ENCODE data around the gene ARFRP1.

DNA sequence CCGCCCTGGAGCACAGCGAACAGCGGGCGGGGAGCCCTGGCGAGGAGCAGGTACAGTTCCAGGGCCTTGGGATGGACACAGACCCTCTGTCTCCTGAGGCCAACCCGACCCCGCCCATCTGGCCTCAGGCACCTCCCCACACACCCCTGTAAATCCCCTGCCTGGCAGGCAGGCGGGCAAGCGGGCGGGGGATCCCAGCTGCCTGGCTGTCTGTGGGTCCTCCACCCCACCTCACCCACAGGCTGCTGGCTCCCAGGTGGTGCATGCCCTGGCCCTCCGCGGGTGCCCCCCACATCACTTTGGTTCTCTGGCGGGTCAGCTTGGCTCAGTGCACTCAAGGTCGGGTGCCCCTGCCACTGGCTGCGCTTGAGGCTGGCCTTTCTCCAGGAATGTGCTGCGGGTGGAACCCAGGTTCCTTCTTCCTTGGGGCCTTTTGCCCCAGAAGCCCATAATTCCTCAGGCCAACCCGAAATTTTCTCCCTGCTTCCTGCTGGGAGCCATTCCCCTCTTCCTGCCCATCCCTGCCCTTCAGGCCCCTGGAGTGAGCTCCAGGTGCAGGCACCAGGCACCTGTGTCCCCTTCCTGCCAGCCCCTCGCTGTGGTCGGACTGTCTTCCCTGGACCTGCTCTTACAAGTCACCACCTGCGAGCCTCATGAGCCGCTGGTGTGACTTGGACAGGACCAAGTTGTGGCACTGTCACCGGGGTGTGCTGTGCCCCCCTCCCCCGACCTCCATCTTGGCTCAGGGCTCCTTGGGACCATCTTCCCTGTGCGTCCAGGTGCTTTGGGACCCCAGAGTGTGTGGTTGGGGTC, 16.7 kb downstream of the ARFRP1 start:
- TF ChIP-seq, protein P1, sequence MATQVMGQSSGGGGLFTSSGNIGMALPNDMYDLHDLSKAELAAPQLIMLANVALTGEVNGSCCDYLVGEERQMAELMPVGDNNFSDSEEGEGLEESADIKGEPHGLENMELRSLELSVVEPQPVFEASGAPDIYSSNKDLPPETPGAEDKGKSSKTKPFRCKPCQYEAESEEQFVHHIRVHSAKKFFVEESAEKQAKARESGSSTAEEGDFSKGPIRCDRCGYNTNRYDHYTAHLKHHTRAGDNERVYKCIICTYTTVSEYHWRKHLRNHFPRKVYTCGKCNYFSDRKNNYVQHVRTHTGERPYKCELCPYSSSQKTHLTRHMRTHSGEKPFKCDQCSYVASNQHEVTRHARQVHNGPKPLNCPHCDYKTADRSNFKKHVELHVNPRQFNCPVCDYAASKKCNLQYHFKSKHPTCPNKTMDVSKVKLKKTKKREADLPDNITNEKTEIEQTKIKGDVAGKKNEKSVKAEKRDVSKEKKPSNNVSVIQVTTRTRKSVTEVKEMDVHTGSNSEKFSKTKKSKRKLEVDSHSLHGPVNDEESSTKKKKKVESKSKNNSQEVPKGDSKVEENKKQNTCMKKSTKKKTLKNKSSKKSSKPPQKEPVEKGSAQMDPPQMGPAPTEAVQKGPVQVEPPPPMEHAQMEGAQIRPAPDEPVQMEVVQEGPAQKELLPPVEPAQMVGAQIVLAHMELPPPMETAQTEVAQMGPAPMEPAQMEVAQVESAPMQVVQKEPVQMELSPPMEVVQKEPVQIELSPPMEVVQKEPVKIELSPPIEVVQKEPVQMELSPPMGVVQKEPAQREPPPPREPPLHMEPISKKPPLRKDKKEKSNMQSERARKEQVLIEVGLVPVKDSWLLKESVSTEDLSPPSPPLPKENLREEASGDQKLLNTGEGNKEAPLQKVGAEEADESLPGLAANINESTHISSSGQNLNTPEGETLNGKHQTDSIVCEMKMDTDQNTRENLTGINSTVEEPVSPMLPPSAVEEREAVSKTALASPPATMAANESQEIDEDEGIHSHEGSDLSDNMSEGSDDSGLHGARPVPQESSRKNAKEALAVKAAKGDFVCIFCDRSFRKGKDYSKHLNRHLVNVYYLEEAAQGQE (IDR thresholded peaks at IDR 0.05; ENCODE audit: unreplicated experiment) = no peak
- TF ChIP-seq, protein P2, sequence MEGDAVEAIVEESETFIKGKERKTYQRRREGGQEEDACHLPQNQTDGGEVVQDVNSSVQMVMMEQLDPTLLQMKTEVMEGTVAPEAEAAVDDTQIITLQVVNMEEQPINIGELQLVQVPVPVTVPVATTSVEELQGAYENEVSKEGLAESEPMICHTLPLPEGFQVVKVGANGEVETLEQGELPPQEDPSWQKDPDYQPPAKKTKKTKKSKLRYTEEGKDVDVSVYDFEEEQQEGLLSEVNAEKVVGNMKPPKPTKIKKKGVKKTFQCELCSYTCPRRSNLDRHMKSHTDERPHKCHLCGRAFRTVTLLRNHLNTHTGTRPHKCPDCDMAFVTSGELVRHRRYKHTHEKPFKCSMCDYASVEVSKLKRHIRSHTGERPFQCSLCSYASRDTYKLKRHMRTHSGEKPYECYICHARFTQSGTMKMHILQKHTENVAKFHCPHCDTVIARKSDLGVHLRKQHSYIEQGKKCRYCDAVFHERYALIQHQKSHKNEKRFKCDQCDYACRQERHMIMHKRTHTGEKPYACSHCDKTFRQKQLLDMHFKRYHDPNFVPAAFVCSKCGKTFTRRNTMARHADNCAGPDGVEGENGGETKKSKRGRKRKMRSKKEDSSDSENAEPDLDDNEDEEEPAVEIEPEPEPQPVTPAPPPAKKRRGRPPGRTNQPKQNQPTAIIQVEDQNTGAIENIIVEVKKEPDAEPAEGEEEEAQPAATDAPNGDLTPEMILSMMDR (conservative IDR thresholded peaks at IDR 0.05; ENCODE audit: low read depth in 2 of 2) = no peak
- TF ChIP-seq, protein P3, sequence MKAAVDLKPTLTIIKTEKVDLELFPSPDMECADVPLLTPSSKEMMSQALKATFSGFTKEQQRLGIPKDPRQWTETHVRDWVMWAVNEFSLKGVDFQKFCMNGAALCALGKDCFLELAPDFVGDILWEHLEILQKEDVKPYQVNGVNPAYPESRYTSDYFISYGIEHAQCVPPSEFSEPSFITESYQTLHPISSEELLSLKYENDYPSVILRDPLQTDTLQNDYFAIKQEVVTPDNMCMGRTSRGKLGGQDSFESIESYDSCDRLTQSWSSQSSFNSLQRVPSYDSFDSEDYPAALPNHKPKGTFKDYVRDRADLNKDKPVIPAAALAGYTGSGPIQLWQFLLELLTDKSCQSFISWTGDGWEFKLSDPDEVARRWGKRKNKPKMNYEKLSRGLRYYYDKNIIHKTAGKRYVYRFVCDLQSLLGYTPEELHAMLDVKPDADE (IDR thresholded peaks at IDR 0.05) = no peak
- TF ChIP-seq CREB1 (CRISPR knock-in tag; IDR thresholded peaks at IDR 0.05; ENCODE audit: low read depth) = no peak
- no peak for TF ChIP-seq POLR2AphosphoS5 (IDR thresholded peaks at IDR 0.05; ENCODE audit: low read depth)
- no peak for TF ChIP-seq EZH2 (IDR thresholded peaks at IDR 0.05; ENCODE audit: low read depth, unreplicated experiment)
